Osteoblast (primary cell): Measurements from ENCODE around the gene PCCA. TPM values are rescaled to one million over a fixed set of nuclear protein-coding genes. Genes with fewer than 3 reads are reported as not detected.

Experiments
- DNase-seq: peaks from one replicate; pipeline ENCODE4 v3.0.0; 2011; ENCODE audit warnings: low spot score, mixed read lengths; ENCODE audit not compliant: insufficient read length; ENCODE audit errors: missing footprints
- H2AFZ ChIP-seq: 2 replicates; pipeline ENCODE4 v1.6.0; 2011; ENCODE audit warnings: mild to moderate bottlenecking, low read length
- H3K27ac ChIP-seq: 2 replicates; pipeline ENCODE4 v1.5.1; 2011; ENCODE audit warnings: mild to moderate bottlenecking, low read depth, low read length, moderate library complexity
- H3K27me3 ChIP-seq: 2 replicates; pipeline ENCODE4 v1.6.0; 2012; ENCODE audit warnings: mild to moderate bottlenecking, control low read depth, inconsistent platforms, low read length, moderate library complexity; ENCODE audit not compliant: insufficient read depth
- H3K36me3 ChIP-seq: 2 replicates; pipeline ENCODE4 v1.5.1; 2011; ENCODE audit warnings: mild to moderate bottlenecking, low read length, control low read depth, moderate library complexity; ENCODE audit not compliant: insufficient read depth
- H3K4me1 ChIP-seq: 2 replicates; pipeline ENCODE4 v1.5.1; 2011; ENCODE audit warnings: mild to moderate bottlenecking, low read length, control low read depth, moderate library complexity; ENCODE audit not compliant: insufficient read depth
- H3K4me2 ChIP-seq: 2 replicates; pipeline ENCODE4 v1.6.0; 2011; ENCODE audit warnings: mild to moderate bottlenecking, low read length; ENCODE audit not compliant: insufficient read depth
- H3K4me3 ChIP-seq: fragments of 200-600 bp; sonication (generic); 3 replicates; pipeline ENCODE4 v1.5.1; 2012; ENCODE audit warnings: mild to moderate bottlenecking, low read length, inconsistent platforms; ENCODE audit not compliant: insufficient read depth
- H3K79me2 ChIP-seq: 2 replicates; pipeline ENCODE4 v1.6.0; 2012; ENCODE audit warnings: mild to moderate bottlenecking, low read length, control low read depth, inconsistent platforms; ENCODE audit not compliant: insufficient read depth
- H3K9me3 ChIP-seq: 2 replicates; pipeline ENCODE4 v1.5.1; 2011; ENCODE audit warnings: low read depth, low read length, control low read depth
- H4K20me1 ChIP-seq: 2 replicates; pipeline ENCODE4 v1.6.0; 2012; ENCODE audit warnings: mild to moderate bottlenecking, low read length, control low read depth; ENCODE audit not compliant: insufficient read depth
- CTCF ChIP-seq: IDR thresholded peaks from 2 replicates; pipeline ENCODE4 v1.5.1; 2011; ENCODE audit warnings: mild to moderate bottlenecking, low read depth, low read length, moderate library complexity; ENCODE audit errors: extremely low read depth
- total RNA-seq: library from RNA; depleted of rRNA; stranded (reverse); fragments of >200 nt; gene quantifications from 2 replicates; pipeline ENCODE4 v1.2.3, GENCODE V29; 2012

The PCCA gene
- total RNA-seq, 1 donor, result 40.5 TPM

DNA sequence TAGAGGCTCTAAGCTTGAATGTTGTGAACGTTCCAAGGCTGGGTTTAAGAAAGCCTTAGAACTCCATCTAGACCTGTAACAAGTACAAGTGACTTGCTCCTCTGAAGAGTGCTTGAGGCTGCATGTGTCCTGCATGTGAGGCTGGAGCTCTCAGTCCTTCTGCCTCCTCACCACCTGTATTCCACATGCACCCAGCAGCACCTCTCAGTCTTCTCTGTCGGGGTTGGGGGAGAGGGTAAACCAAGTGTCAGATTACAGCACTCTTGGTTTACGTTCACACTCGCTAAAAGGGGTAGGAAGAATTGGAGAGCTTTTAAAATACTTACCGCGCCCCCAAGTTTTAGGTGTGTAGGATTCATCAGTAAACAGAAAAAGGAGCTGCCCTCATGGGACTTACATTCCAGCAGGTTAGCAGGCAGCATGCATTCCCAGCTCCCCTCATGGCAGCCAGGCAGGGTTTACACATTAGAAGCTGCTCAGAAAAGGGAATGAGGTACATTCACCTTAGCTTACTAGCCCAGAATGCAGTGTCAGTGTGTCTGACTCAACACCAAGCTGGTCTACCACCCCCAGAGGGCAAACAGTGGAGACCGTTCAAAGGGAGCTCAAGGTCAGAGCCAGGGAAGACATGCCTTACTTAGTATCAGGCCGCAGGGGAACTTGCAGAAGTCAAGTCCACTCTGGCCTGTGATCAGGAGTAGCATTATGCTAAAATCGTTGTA is 248.1 kb downstream of the PCCA start:
- Histone ChIP-seq H3K27me3 (no peaks in the 10 kb centered on the region), H3K4me3 (no peak overlapping the region), H3K9me3 (no peaks in the 10 kb centered on the region), H3K4me2 (no peak overlapping the region), H3K36me3 (no peaks in the 10 kb centered on the region), H3K27ac (no peak overlapping the region), H2AFZ (no peak overlapping the region), H4K20me1 (no peaks in the 10 kb centered on the region), H3K4me1 (peaks cover 4% of the 10 kb centered on the region), H3K79me2 (no peaks in the 10 kb centered on the region)
- TF ChIP-seq CTCF, result no peak
- no peak for DNase-seq

DNA sequence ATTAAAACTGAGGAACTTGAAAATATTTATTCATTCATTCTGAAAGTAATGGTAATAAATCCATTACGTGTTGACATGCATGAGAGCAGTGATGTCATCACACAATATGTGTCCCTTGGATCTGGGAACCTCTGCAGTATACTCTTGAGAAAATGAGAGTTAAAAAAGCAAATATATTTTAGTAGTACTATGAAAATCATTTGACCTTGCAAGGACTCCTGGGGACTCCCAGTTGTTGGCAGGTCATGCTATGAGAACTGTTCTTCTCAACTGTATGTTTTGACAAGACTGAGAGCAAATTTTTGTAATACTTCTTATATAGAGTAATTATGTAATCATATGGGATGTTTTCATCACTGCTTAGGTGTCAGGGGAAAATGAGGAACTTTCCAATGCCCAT is 249.4 kb downstream of the PCCA start:
- H3K79me2 ChIP-seq, result no peaks in the 10 kb centered on the region
- H3K36me3 ChIP-seq, result no peaks in the 10 kb centered on the region
- DNase-seq, result no peak
- H3K27me3 ChIP-seq, result no peaks in the 10 kb centered on the region
- no peak overlapping the region for H3K4me2 ChIP-seq
- no peak overlapping the region for H2AFZ ChIP-seq
- no peak overlapping the region for H3K27ac ChIP-seq
- H3K9me3 ChIP-seq, result no peaks in the 10 kb centered on the region
- H3K4me3 ChIP-seq, result no peak overlapping the region
- H4K20me1 ChIP-seq, result no peaks in the 10 kb centered on the region
- H3K4me1 ChIP-seq, result peaks cover 4% of the 10 kb centered on the region
- TF ChIP-seq CTCF, result no peak

GRCh38 chr13:100339411-100339940 is 250.6 kb downstream of the PCCA start:
- H4K20me1 ChIP-seq, result no peaks in the 10 kb centered on the region
- H3K36me3 ChIP-seq, result no peaks in the 10 kb centered on the region
- DNase-seq, result no peak
- no peak overlapping the region for H2AFZ ChIP-seq
- no peaks in the 10 kb centered on the region for H3K9me3 ChIP-seq
- TF ChIP-seq CTCF, result no peak
- H3K4me1 ChIP-seq, result peaks cover 4% of the 10 kb centered on the region
- H3K27me3 ChIP-seq, result no peaks in the 10 kb centered on the region
- H3K27ac ChIP-seq, result no peak overlapping the region
- H3K79me2 ChIP-seq, result no peaks in the 10 kb centered on the region
- H3K4me2 ChIP-seq, result no peak overlapping the region
- H3K4me3 ChIP-seq, result no peak overlapping the region

- DNase-seq, result no peak
- no peak for TF ChIP-seq CTCF
- Histone ChIP-seq H2AFZ (no peak overlapping the region), H3K79me2 (no peaks in the 10 kb centered on the region), H3K4me2 (no peak overlapping the region), H3K4me1 (peaks cover 4% of the 10 kb centered on the region), H3K4me3 (no peak overlapping the region), H3K36me3 (no peaks in the 10 kb centered on the region), H3K27me3 (no peaks in the 10 kb centered on the region), H3K9me3 (peaks cover 3% of the 10 kb centered on the region), H4K20me1 (no peaks in the 10 kb centered on the region), H3K27ac (no peak overlapping the region)
These were observed 252.0 kb downstream of the PCCA start for GRCh38 chr13:100340865-100341264.
